ENCODE measurements around the gene ZNF575. TPM values are rescaled to one million over a fixed set of nuclear protein-coding genes. Genes with fewer than 3 reads are reported as not detected.
"Not testable (repeated sequence)": the region's sequence is repeated elsewhere in the genome, so short reads cannot be mapped to it uniquely, and the experiment has no call there.

Gene ZNF575
- total RNA-seq, 1 donor from 2014 or later, result 0.41 TPM

- no peak for DNase-seq
Observed at GRCh38 chr19:43544077-43544476, 11.1 kb downstream of the ZNF575 start.

GRCh38 chr19:43545276-43545675 lies 12.3 kb downstream of the ZNF575 start:
- no peak for DNase-seq

GRCh38 chr19:43545981-43546380 lies 13.0 kb downstream of the ZNF575 start:
- no peak for DNase-seq

- no peak for DNase-seq
Observed at GRCh38 chr19:43546581-43546980, 13.6 kb downstream of the ZNF575 start.

GRCh38 chr19:43547926-43548325 lies 14.9 kb downstream of the ZNF575 start:
- not testable (repeated sequence) for DNase-seq

- no peak for DNase-seq
Observed at GRCh38 chr19:43548706-43549105, 15.7 kb downstream of the ZNF575 start.

- DNase-seq, result no peak
Observed at GRCh38 chr19:43551399-43552197, 18.6 kb downstream of the ZNF575 start.

GRCh38 chr19:43552198-43552450 lies 19.1 kb downstream of the ZNF575 start:
- DNase-seq, result no peak

- no peak for DNase-seq
Observed at GRCh38 chr19:43552616-43553015, 19.6 kb downstream of the ZNF575 start.

GRCh38 chr19:43553656-43554055 lies 20.7 kb downstream of the ZNF575 start:
- DNase-seq, result no peak

- DNase-seq, result no peak
Observed at GRCh38 chr19:43554317-43554895, 21.4 kb downstream of the ZNF575 start.

GRCh38 chr19:43555185-43555770 lies 22.3 kb downstream of the ZNF575 start:
- DNase-seq, result peak; percentile 83

- no peak for DNase-seq
Observed at GRCh38 chr19:43560687-43561086, 27.7 kb downstream of the ZNF575 start.

GRCh38 chr19:43561139-43561970 lies 28.4 kb downstream of the ZNF575 start:
- no peak for DNase-seq

GRCh38 chr19:43562226-43562697 lies 29.3 kb downstream of the ZNF575 start:
- no peak for DNase-seq

- DNase-seq, result no peak
Observed at GRCh38 chr19:43562698-43563241, 29.8 kb downstream of the ZNF575 start.

GRCh38 chr19:43563816-43564457 lies 30.9 kb downstream of the ZNF575 start:
- DNase-seq, result no peak

- DNase-seq, result peak; percentile 33
Observed at GRCh38 chr19:43564800-43565199, 31.8 kb downstream of the ZNF575 start.

- DNase-seq, result no peak
Observed at GRCh38 chr19:43569657-43570056, 36.7 kb downstream of the ZNF575 start.

- DNase-seq, result no peak
Observed at GRCh38 chr19:43570174-43570791, 37.3 kb downstream of the ZNF575 start.

GRCh38 chr19:43572171-43572588 lies 39.2 kb downstream of the ZNF575 start:
- DNase-seq, result peak; percentile 40
